ENCODE data around the gene COX17.

Gene COX17

GRCh38 chr3:119673875-119674274 is 3.3 kb downstream of the COX17 start:
- DNase-seq, result no peak

- DNase-seq, result no peak
Observed at GRCh38 chr3:119672776-119673175, 4.4 kb downstream of the COX17 start.

- DNase-seq, result no peak
Observed at GRCh38 chr3:119669906-119670570, 7.2 kb downstream of the COX17 start.

GRCh38 chr3:119665954-119666559 is 11.1 kb downstream of the COX17 start:
- no peak for DNase-seq

- no peak for DNase-seq
Observed at GRCh38 chr3:119664850-119665379, 12.3 kb downstream of the COX17 start.

GRCh38 chr3:119664370-119664769 is 12.8 kb downstream of the COX17 start:
- no peak for DNase-seq

GRCh38 chr3:119663885-119664284 is 13.3 kb downstream of the COX17 start:
- no peak for DNase-seq

- no peak for DNase-seq
Observed at GRCh38 chr3:119662604-119663373, 14.4 kb downstream of the COX17 start.

GRCh38 chr3:119660474-119661440 is 16.4 kb downstream of the COX17 start, which contains the start of gene POPDC2:
TSS of gene POPDC2 (minus strand) at chr3:119660589. CDS start at chr3:119660423, 166 bp downstream.
- DNase-seq, result no peak

- no peak for DNase-seq
Observed at GRCh38 chr3:119659606-119660291, 17.5 kb downstream of the COX17 start.

- no peak for DNase-seq
Observed at GRCh38 chr3:119658994-119659393, 18.2 kb downstream of the COX17 start.

- DNase-seq, result no peak
Observed at GRCh38 chr3:119657887-119658702, 19.1 kb downstream of the COX17 start.

- no peak for DNase-seq
Observed at GRCh38 chr3:119653876-119654275, 23.3 kb downstream of the COX17 start.

GRCh38 chr3:119652306-119653033 is 24.7 kb downstream of the COX17 start:
- no peak for DNase-seq

- DNase-seq, result no peak
Observed at GRCh38 chr3:119649761-119650160, 27.4 kb downstream of the COX17 start.

- no peak for DNase-seq
Observed at GRCh38 chr3:119647843-119648575, 29.2 kb downstream of the COX17 start.

- no peak for DNase-seq
Observed at GRCh38 chr3:119647171-119647570, 30.0 kb downstream of the COX17 start.

- no peak for DNase-seq
Observed at GRCh38 chr3:119645813-119646212, 31.4 kb downstream of the COX17 start.

GRCh38 chr3:119644481-119644880 is 32.7 kb downstream of the COX17 start:
- no peak for DNase-seq

All from T-helper 9 cell (primary cell).